GM10248 (cell line): ENCODE results near the gene CLK2.
A peak's percentile ranks its signal among the peaks of the same experiment; 100 is the strongest.

Experiments
- CTCF ChIA-PET: fragments of 300-600 bp; sonication (Branson Sonifier 250); formaldehyde crosslinking; extraction: SDS; loops from one replicate; lab custom pipeline; 2021; ENCODE audit warnings: antibody characterized with exemption; lab: Yijun Ruan, JAX
- POLR2A ChIA-PET: fragments of 350-650 bp; sonication (Branson Sonifier 250); formaldehyde crosslinking; extraction: SDS; loops from one replicate; lab custom pipeline; 2020; ENCODE audit warnings: antibody characterized with exemption; lab: Yijun Ruan, JAX
- DNase-seq: peaks from one replicate; pipeline ENCODE4 v3.0.0; 2012; ENCODE audit errors: extremely low spot score
- CTCF ChIP-seq: IDR thresholded peaks from 2 replicates; pipeline ENCODE4 v1.5.1; 2012; ENCODE audit warnings: mild to moderate bottlenecking, low read depth; ENCODE audit errors: extremely low read depth, missing control alignments, control extremely low read depth

CLK2 gene

DNA sequence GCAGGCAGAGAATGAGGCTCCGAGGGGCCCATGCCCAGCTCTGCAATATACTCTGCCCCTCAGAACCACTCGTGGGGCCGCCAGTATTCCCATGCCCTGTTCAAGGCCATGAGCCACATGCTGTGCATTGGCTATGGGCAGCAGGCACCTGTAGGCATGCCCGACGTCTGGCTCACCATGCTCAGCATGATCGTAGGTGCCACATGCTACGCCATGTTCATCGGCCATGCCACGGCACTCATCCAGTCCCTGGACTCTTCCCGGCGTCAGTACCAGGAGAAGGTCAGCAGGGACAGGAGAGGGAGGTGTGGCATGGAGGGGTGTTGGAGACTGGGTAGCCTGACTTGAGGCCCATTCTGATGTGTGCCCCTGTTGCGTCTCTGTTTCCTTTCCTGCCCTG lies 11.2 kb upstream of the CLK2 start:
- no peak for DNase-seq
- no peak for TF ChIP-seq CTCF
- POLR2A ChIA-PET: no interaction called here
- CTCF ChIA-PET: interaction anchor here (2.0 kb wide), 1 partner anchor 33 kb away, joined by 5 read pairs; no protein-coding TSS in a partner anchor

GRCh38 chr1:155282488-155283091 lies 9.3 kb upstream of the CLK2 start:
- CTCF ChIA-PET: interaction anchor here (1.6 to 1.7 kb wide), 2 partner anchors 31 to 41 kb away, joined by 5 to 6 read pairs; no protein-coding TSS in a partner anchor
- POLR2A ChIA-PET: no interaction called here
- no peak for DNase-seq
- TF ChIP-seq CTCF: no peak

DNA sequence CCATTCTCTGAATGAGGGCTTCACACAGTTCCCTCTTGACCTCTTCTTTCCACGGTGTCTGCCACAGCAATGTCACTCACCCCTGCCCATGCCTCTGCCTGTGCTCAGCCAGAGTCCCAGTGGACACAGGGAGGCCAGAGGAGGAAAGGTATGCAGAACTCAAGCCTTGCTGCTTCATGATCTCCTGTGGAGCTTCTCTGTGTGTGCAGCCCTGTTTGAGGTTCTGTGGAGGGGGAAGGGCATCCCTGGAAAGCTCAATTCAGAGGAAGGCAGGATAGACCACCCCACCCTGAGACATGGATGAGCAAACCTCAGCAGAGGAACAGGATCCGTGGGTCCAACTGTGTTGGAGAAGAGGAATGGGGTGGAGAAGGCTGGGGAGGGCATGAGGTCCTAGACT lies 6.0 kb upstream of the CLK2 start:
- TF ChIP-seq CTCF: no peak
- ChIA-PET POLR2A (no interaction called here), CTCF (interaction anchor here (0.8 to 4.2 kb wide), 6 partner anchors 13 to 45 kb away, joined by 3 to 35 read pairs (median 6); partner anchors contain the start of gene FDPS)
- DNase-seq: no peak

- ChIA-PET CTCF (interaction anchor here (0.8 to 4.2 kb wide), 11 partner anchors 9 to 45 kb away, joined by 3 to 35 read pairs (median 4); partner anchors contain the start of gene FDPS), POLR2A (no interaction called here)
- TF ChIP-seq CTCF: no peak
- DNase-seq: no peak
Measured at GRCh38 chr1:155278689-155279160, 5.4 kb upstream of the CLK2 start.

- peak; percentile 25 for TF ChIP-seq CTCF
- DNase-seq: peak; percentile 74
- POLR2A ChIA-PET: no interaction called here
- CTCF ChIA-PET: interaction anchor here (0.8 to 4.2 kb wide), 9 partner anchors 8 to 46 kb away, joined by 3 to 35 read pairs (median 4); partner anchors contain the start of gene FDPS
Measured at GRCh38 chr1:155277902-155278688, 4.8 kb upstream of the CLK2 start.

GRCh38 chr1:155277070-155277901 lies 4.0 kb upstream of the CLK2 start, which contains the start of gene HCN3:
Gene HCN3 (plus strand): TSS chr1:155277463. CDS start chr1:155277591, 128 bp downstream.
- peak; percentile 98 for DNase-seq
- CTCF ChIA-PET: interaction anchor here (0.6 to 4.2 kb wide), 19 partner anchors 8 to 731 kb away, joined by 3 to 35 read pairs (median 5); partner anchors contain the start of genes FDPS and SCAMP3
- TF ChIP-seq CTCF: peak; percentile 52
- POLR2A ChIA-PET: interaction anchor here (0.6 kb wide), 1 partner anchor 31 kb away, joined by 3 read pairs; the partner anchor contains the start of gene FDPS
